ENCODE results near the gene YBEY.
A peak's percentile ranks its signal among the peaks of the same experiment; 100 is the strongest.

The YBEY gene

DNA sequence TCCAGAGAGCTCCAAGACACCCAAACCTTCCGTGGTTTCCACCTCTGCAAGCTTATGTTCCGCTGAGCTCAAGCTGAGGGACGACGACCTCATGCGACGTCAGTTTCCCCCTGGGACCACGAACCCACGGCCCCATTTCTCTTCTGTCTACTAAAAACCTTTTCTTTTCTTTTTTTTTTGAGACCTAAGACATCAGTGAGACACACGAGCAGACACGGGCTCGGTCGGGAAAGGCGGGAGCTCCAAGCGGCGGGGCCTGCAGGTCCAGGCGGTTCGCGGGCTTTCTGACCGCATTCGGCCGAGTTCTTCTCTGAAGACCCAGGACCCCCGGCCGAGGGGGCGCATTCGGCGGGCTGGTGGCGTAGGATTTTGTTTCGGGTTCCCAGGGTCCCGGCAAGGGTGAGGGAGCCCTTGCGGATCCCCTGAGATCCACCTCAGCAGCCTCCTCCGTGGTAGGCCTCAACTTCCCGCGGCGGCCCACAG, 37.1 kb downstream of the YBEY start:
- H3K4me2 ChIP-seq = peak overlapping the region; percentile 97

DNA sequence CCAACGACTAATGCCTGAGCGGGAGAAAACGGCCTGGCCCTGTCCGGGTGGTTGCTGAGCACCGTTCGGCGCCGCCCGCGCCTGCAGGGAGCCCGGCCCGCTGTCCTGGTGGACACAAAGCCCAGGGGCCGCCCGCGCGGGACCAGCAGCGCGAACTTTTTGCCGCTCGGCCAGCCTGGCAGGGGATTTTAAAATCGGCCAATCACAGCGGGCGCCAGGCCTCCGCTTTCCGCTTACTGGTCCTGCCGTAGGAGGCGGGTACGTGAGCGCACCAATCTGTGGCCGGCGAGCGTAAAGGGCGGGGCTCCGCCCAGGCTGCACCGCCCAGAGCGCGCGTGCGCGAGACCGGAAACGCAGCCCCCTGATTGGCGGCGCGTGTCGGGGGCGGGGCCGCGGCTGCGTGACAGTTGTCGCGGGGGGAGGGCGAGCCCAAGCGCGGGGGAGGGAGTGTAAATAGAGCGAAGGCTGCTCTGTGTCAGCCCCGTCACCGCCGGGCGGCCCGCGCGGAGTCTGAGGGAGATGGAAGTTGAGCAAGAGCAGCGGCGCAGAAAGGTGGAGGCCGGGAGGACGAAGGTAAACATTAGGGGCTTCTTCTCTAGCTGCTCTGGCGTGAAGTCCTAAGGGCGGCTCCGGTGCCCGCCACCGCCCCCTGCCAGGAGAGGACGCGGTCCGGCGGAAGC, 37.7 kb downstream of the YBEY start, which contains the start of the genes C21orf58 and PCNT:
Gene C21orf58, minus strand, starts transcription at position 161 of the 680 bp plus-strand sequence. CDS start 1,132 bp downstream, outside the sequence.
Gene PCNT, plus strand, starts transcription at position 447 of the 680 bp plus-strand sequence. Its CDS starts 73 bp downstream, at position 520.
- H3K9me3 ChIP-seq = no peaks in the 10 kb centered on the region
- no peaks in the 10 kb centered on the region for H3K27me3 ChIP-seq
- H3K4me3 ChIP-seq = peak within 1 kb of the TSS; percentile 97
- H3K27ac ChIP-seq = peak within 1 kb of the TSS; percentile 99
- peaks cover 48% of the 10 kb centered on the region for H3K4me1 ChIP-seq
- peaks cover 60% of the 10 kb centered on the region for H4K20me1 ChIP-seq
- peaks cover 31% of the 10 kb centered on the region for H3K36me3 ChIP-seq
- no peak for TF ChIP-seq Cebpa-rat (IDR thresholded peaks at IDR 0.05)
- peak within 1 kb of the TSS; percentile 99 for H3K9ac ChIP-seq
- H3K4me2 ChIP-seq = peak within 1 kb of the TSS; percentile 97

More for the DNA sequence above, 37.1 kb downstream of the YBEY start:
- no peak for TF ChIP-seq Cebpa-rat (IDR thresholded peaks at IDR 0.05)
- no peaks in the 10 kb centered on the region for H3K27me3 ChIP-seq
- H3K9ac ChIP-seq = peak overlapping the region; percentile 99
- peaks cover 31% of the 10 kb centered on the region for H3K36me3 ChIP-seq
- no peaks in the 10 kb centered on the region for H3K9me3 ChIP-seq
- H3K27ac ChIP-seq = peak overlapping the region; percentile 99
- H4K20me1 ChIP-seq = peaks cover 66% of the 10 kb centered on the region
- peaks cover 51% of the 10 kb centered on the region for H3K4me1 ChIP-seq
- H3K4me3 ChIP-seq = peak overlapping the region; percentile 97

DNA sequence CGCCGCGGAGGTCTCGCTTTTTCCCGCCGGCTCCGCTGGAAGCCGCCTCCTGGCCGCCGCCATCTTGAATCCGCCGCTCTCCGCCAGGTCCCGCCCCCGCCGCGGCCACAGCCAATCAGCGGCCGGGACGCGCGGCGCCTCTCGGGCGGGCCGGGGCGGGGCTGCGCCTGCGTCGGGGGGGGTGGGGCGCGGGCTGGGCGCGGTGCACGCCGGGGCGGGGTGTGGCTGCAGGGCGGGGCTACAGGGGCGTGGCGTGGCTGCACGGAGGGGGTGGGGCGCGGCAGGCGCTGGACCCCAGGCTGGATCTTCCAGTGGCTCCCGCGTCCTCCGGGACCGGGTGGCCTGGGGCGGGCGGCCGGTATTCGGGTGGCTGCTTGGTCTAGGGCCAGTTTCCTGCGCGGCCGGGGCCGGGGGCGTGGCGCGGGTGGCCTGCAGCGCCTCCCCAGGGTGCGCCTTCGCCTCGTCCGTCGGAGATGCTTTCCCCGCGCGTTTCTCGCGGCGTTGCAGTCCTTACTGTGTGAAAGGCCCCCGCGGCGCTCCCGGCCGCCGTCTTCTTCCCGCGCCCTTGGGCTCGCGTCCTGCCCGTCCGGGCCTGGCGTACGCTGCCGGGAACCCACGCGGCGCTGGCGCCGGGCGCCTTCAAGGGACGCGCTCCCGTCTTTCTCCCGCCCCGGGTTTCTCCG, 38.4 kb downstream of the YBEY start:
- Histone ChIP-seq H3K27me3 (no peaks in the 10 kb centered on the region), H3K9ac (peak overlapping the region; percentile 99), H3K9me3 (no peaks in the 10 kb centered on the region), H3K36me3 (peaks cover 31% of the 10 kb centered on the region), H3K4me3 (peak overlapping the region; percentile 97), H3K4me2 (peak overlapping the region; percentile 90), H3K4me1 (peaks cover 41% of the 10 kb centered on the region), H3K27ac (peak overlapping the region; percentile 99), H4K20me1 (peaks cover 53% of the 10 kb centered on the region)
- TF ChIP-seq Cebpa-rat (IDR thresholded peaks at IDR 0.05) = no peak

DNA sequence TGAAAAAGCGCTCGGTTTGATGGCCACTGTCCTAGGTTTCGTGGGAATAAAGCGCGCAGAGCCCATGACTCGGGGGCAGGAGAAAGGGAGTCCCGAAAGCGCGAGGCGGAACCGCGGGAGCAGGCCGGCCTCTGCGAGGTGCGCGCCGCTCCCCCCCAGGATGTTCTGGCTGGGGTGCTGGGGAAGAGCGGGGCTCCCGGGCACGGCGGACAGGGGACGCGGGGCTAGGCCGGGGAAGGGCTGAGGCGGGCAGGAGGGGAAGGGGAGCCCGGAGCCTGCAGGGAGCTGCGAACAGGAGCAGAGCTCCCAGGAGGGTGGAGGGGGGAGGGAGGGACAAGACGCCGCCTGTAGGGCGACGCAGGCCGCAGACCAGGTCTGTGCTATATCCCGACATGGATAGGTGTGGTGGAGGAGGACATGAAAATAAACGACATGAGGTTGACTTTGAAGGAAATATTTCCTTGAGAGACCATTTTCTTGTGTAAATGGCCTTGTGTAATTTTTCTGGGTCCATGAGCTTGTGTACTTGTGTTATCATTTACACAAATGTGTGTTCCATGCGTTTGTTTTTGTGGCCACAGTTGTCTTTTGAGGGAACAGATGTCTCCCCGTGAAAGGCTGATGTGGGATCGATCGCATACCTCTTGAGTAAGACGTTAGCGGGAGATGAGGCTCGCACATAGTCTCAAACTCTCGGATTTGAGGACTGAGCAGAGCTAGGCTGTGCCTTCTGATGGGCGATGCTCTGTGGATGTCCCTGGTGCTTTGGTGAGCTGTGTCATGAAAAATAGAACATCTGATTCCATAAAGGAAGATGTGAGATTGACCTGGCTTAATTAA, 39.2 kb downstream of the YBEY start:
- H4K20me1 ChIP-seq = peaks cover 45% of the 10 kb centered on the region

DNA sequence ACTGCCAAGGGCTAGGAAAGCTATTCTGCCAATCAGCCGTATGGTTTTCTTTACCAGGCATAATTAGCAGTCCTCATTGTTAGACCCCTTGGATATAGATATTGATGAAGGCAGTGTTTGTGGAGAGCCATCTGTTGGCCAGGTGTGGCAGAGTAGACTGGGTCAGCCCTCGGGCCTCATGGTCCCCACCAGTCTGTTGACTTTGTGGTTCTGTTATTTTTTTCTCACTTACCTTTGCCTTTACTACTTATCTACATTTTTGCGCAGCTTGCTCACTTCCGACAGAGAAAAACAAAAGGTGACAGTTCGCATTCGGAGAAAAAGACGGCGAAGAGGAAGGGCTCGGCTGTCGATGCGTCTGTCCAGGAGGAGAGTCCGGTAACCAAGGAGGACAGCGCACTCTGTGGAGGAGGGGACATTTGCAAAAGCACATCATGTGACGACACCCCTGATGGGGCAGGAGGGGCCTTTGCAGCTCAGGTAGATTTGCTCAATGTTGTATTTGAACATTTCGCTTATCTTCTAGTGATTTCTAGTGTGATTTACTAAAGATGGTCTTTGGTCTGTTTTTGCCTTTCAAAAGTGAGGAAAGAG, 40.1 kb downstream of the YBEY start:
- Histone ChIP-seq H3K4me2 (peak overlapping the region; percentile 90), H3K9ac (peak overlapping the region; percentile 89; the same call in 1 of the 2 replicates), H3K27me3 (no peaks in the 10 kb centered on the region), H3K36me3 (peaks cover 47% of the 10 kb centered on the region), H3K27ac (no peak overlapping the region), H3K4me3 (no peak overlapping the region), H4K20me1 (peaks cover 36% of the 10 kb centered on the region), H3K9me3 (no peaks in the 10 kb centered on the region), H3K4me1 (peaks cover 25% of the 10 kb centered on the region)
- TF ChIP-seq Cebpa-rat (IDR thresholded peaks at IDR 0.05) = no peak

More for the DNA sequence above, 39.2 kb downstream of the YBEY start:
- Histone ChIP-seq H3K27ac (peak overlapping the region; percentile 84), H3K4me2 (peak overlapping the region; percentile 90), H3K4me1 (peaks cover 34% of the 10 kb centered on the region), H3K4me3 (peak overlapping the region; percentile 97), H3K9ac (peak overlapping the region; percentile 89), H3K36me3 (peaks cover 38% of the 10 kb centered on the region), H3K27me3 (no peaks in the 10 kb centered on the region), H3K9me3 (no peaks in the 10 kb centered on the region)
- TF ChIP-seq Cebpa-rat (IDR thresholded peaks at IDR 0.05) = no peak

DNA sequence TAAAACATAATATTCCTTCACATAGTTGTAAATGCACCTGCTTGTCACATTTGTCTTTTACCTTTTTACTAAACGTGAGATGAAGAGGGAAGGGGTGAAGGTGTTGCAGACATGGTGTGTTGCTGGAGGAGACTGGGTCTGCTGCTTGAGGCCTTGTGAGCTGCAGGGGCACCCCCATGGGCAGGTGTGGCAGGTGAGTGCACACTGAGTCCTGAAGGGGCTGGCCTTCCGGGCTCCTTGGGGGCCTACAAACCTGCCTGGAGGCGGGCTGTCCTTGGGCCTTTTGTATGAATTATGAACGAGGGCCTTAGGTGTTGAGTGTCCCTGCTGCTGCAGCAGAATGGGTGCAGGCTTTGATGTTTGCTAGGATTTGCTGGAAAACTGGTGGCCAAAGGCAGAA, 41.6 kb downstream of the YBEY start:
- Histone ChIP-seq H3K27ac (no peak overlapping the region), H3K4me1 (peaks cover 13% of the 10 kb centered on the region), H3K36me3 (peaks cover 60% of the 10 kb centered on the region), H3K9ac (no peak overlapping the region), H3K9me3 (no peaks in the 10 kb centered on the region), H3K4me2 (no peak overlapping the region), H4K20me1 (peaks cover 21% of the 10 kb centered on the region), H3K27me3 (no peaks in the 10 kb centered on the region), H3K4me3 (no peak overlapping the region)
- TF ChIP-seq Cebpa-rat (IDR thresholded peaks at IDR 0.05) = no peak

DNA sequence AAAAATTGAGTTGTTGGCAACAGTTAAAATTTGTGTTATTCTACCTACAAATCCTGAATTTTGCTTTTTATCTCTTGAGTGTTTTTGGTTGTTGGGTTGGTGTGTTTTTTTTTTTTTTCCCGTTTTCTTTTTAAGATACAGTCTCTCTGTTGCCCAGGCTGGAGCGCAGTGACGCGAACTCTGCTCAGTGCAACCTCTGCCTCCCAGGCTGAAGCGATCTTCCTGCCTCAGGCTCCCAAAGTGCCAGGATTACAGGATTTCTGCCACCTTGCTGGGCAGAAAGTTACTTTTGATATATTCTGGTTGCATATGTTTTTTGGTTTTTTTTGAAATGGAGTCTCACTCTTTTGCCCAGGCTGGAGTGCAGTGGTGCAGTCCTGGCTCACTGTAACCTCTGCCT, 42.0 kb downstream of the YBEY start:
- no peak overlapping the region for H3K9ac ChIP-seq
- no peaks in the 10 kb centered on the region for H3K27me3 ChIP-seq
- no peaks in the 10 kb centered on the region for H3K9me3 ChIP-seq
- H4K20me1 ChIP-seq = peaks cover 19% of the 10 kb centered on the region
- peaks cover 64% of the 10 kb centered on the region for H3K36me3 ChIP-seq
- H3K4me1 ChIP-seq = peaks cover 13% of the 10 kb centered on the region
- no peak for TF ChIP-seq Cebpa-rat (IDR thresholded peaks at IDR 0.05)
- H3K4me3 ChIP-seq = no peak overlapping the region
- no peak overlapping the region for H3K27ac ChIP-seq
- H3K4me2 ChIP-seq = no peak overlapping the region

DNA sequence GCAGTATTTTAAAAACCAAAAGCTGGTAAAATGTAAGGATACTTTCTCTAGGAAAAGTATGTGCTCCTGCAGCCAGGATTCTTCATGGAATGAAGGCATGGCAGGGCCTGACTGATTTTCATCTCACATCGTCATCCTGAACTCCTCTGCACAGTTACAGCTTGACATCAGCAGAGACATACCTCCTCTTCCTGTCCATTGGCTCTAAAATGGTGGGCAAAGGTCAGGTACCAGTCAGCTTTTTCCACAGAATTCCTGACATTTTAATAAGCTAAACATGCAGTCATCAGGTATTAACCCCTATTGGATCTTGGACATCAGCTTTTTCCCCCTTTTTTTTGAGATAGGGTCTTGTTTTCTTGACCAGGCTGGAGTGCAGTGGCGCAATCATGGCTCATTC, 43.7 kb downstream of the YBEY start:
- no peak overlapping the region for H3K4me3 ChIP-seq
- H3K27ac ChIP-seq = no peak overlapping the region
- TF ChIP-seq Cebpa-rat (IDR thresholded peaks at IDR 0.05) = no peak
- H3K4me2 ChIP-seq = no peak overlapping the region
- peaks cover 23% of the 10 kb centered on the region for H4K20me1 ChIP-seq
- H3K27me3 ChIP-seq = no peaks in the 10 kb centered on the region
- H3K4me1 ChIP-seq = peaks cover 13% of the 10 kb centered on the region
- H3K9ac ChIP-seq = no peak overlapping the region
- no peaks in the 10 kb centered on the region for H3K9me3 ChIP-seq
- H3K36me3 ChIP-seq = peaks cover 78% of the 10 kb centered on the region

All from BLaER1 (cell line).